Mucosa of descending colon (tissue), 3 donors: ENCODE results near the gene RAB15. TPM values are rescaled to one million over a fixed set of nuclear protein-coding genes. Genes with fewer than 3 reads are reported as not detected.

Experiments used
- ATAC-seq: fragments of 200-7000 bp; cut with Tn5 transposase; one replicate; pipeline ENCODE4 v1.9.1; 2020; ENCODE audit warnings: mild to moderate bottlenecking, moderate library complexity
- DNase-seq, 3 donors: peaks; one replicate each; pipeline ENCODE4 v3.0.0-alpha.2; 2020
- H3K36me3 ChIP-seq: fragments of 200-600 bp; one replicate; pipeline ENCODE4 v1.8.0; 2021; ENCODE audit warnings: low read depth, mild to moderate bottlenecking
- H3K4me1 ChIP-seq: fragments of 200-600 bp; one replicate; pipeline ENCODE4 v1.8.0; 2021; ENCODE audit warnings: low read depth, mild to moderate bottlenecking
- H3K4me3 ChIP-seq: fragments of 200-600 bp; one replicate; pipeline ENCODE4 v1.8.0; 2021; ENCODE audit warnings: mild to moderate bottlenecking
- H3K9me3 ChIP-seq: fragments of 200-600 bp; one replicate; pipeline ENCODE4 v1.8.0; 2021; ENCODE audit warnings: mild to moderate bottlenecking
- CTCF ChIP-seq: fragments of 200-600 bp; IDR thresholded peaks from one replicate; pipeline ENCODE4 v1.8.0; 2022; ENCODE audit warnings: antibody characterized with exemption, mild to moderate bottlenecking
- intact Hi-C, 2 donors: fragments of 100-400 bp; cut with DNase I in 1 of 2; cut with micrococcal nuclease in 1 of 2; formaldehyde crosslinking; loops; one replicate each; pipeline versions ENCODE4 v1.11.0 to v1.11.1; 2022; cut with DNase I, micrococcal nuclease
- total RNA-seq, 3 donors: library from RNA; stranded (reverse); fragmentation: NEBNext Ultra II Directional in 2 of 3; extraction: Animal tissue kit (Norgen Biotek cat#: 25700) in 2 of 3; gene quantifications; one replicate each; pipeline versions ENCODE4 v1.2.1 to v1.2.4, GENCODE V29; 2021 to 2023
- donor health status: DM: no; HTN: no; CAD: no; lungs with moderate emphysema.
- donor health status: DM: no; HTN: no; CAD: no.
- donor health status: DM: no; HTN: yes; CAD: no.

RAB15 gene
- total RNA-seq, 3 donors from 2014 or later = 21.2 to 46.1 (median 24.0) TPM

- H3K4me3 ChIP-seq = no peak overlapping the region
- H3K4me1 ChIP-seq = no peaks in the 10 kb centered on the region
- intact Hi-C loops = no loop called here
- no peaks in the 10 kb centered on the region for H3K9me3 ChIP-seq
- ATAC-seq = no peak
- no peak for DNase-seq
- no peaks in the 10 kb centered on the region for H3K36me3 ChIP-seq
- no peak for TF ChIP-seq CTCF
These were observed 30.6 kb upstream of the RAB15 start for GRCh38 chr14:65002586-65003210.

- TF ChIP-seq CTCF = no peak
- intact Hi-C loops = no loop called here
- no peaks in the 10 kb centered on the region for H3K4me1 ChIP-seq
- H3K4me3 ChIP-seq = no peak overlapping the region
- ATAC-seq = no peak
- no peak for DNase-seq
- H3K36me3 ChIP-seq = no peaks in the 10 kb centered on the region
- no peaks in the 10 kb centered on the region for H3K9me3 ChIP-seq
These were observed 29.6 kb upstream of the RAB15 start for GRCh38 chr14:65001723-65002122.

GRCh38 chr14:65000898-65001591 is 28.9 kb upstream of the RAB15 start:
- intact Hi-C loops = no loop called here
- DNase-seq (no peak), ATAC-seq (no peak)
- TF ChIP-seq CTCF = no peak
- H3K36me3 ChIP-seq = no peaks in the 10 kb centered on the region
- no peaks in the 10 kb centered on the region for H3K4me1 ChIP-seq
- H3K4me3 ChIP-seq = no peak overlapping the region
- no peaks in the 10 kb centered on the region for H3K9me3 ChIP-seq

GRCh38 chr14:64998455-64998931 is 26.4 kb upstream of the RAB15 start:
- Histone ChIP-seq H3K4me1 (no peaks in the 10 kb centered on the region), H3K4me3 (no peak overlapping the region), H3K9me3 (no peaks in the 10 kb centered on the region), H3K36me3 (no peaks in the 10 kb centered on the region)
- TF ChIP-seq CTCF = no peak
- DNase-seq (no peak), ATAC-seq (no peak)
- intact Hi-C loops = no loop called here

- intact Hi-C loops = no loop called here
- DNase-seq = peak in 1 of 3 donors; percentile 28
- TF ChIP-seq CTCF = no peak
- H3K9me3 ChIP-seq = no peaks in the 10 kb centered on the region
- no peak overlapping the region for H3K4me3 ChIP-seq
- H3K4me1 ChIP-seq = no peaks in the 10 kb centered on the region
- H3K36me3 ChIP-seq = no peaks in the 10 kb centered on the region
- peak; percentile 67 for ATAC-seq
These were observed 25.1 kb upstream of the RAB15 start for GRCh38 chr14:64997108-64997794.
